Parathyroid adenoma (tissue), 2 donors: ENCODE data around the gene ARHGAP23.
"Not testable (repeated sequence)": the region's sequence is repeated elsewhere in the genome, so short reads cannot be mapped to it uniquely, and the experiment has no call there.

Experiments
- H2AFZ ChIP-seq: fragments of 300-600 bp; sonication (generic); one replicate; pipeline ENCODE4 v1.7.0; 2017; ENCODE audit warnings: antibody characterized with exemption, mild to moderate bottlenecking
- H3K27ac ChIP-seq: fragments of 300-600 bp; sonication (generic); one replicate; pipeline ENCODE4 v1.7.0; 2017
- H3K27me3 ChIP-seq: fragments of 300-600 bp; sonication (generic); one replicate; pipeline ENCODE4 v1.7.0; 2017; ENCODE audit warnings: low read length; ENCODE audit not compliant: control insufficient read depth, insufficient read depth
- H3K36me3 ChIP-seq: fragments of 300-600 bp; sonication (generic); one replicate; pipeline ENCODE4 v1.7.0; 2017; ENCODE audit warnings: low read length; ENCODE audit not compliant: control insufficient read depth, insufficient read depth
- H3K4me1 ChIP-seq: fragments of 300-600 bp; sonication (generic); one replicate; pipeline ENCODE4 v1.7.0; 2017; ENCODE audit warnings: control low read depth
- H3K4me2 ChIP-seq: fragments of 300-600 bp; sonication (generic); one replicate; pipeline ENCODE4 v1.7.0; 2017; ENCODE audit warnings: low read length
- H3K4me3 ChIP-seq: fragments of 300-600 bp; sonication (generic); one replicate; pipeline ENCODE4 v1.7.0; 2017; ENCODE audit warnings: low read depth, low read length
- H3K79me2 ChIP-seq: fragments of 300-600 bp; sonication (generic); one replicate; pipeline ENCODE4 v1.7.0; 2017; ENCODE audit warnings: control low read depth
- H3K9ac ChIP-seq: fragments of 300-600 bp; sonication (generic); one replicate; pipeline ENCODE4 v1.7.0; 2017; ENCODE audit warnings: mild to moderate bottlenecking
- H3K9me3 ChIP-seq: fragments of 300-600 bp; sonication (generic); one replicate; pipeline ENCODE4 v1.7.0; 2017; ENCODE audit warnings: low read length; ENCODE audit not compliant: control insufficient read depth
- CTCF ChIP-seq: fragments of 300-600 bp; sonication (generic); IDR thresholded peaks from one replicate; pipeline ENCODE4 v1.7.0; 2017; ENCODE audit warnings: antibody characterized with exemption, mild to moderate bottlenecking
- donor health status: primary hyperparathyroidism.

Gene ARHGAP23

GRCh38 chr17:38434178-38434665 is 6.0 kb downstream of the ARHGAP23 start:
- Histone ChIP-seq H3K79me2 (no peaks in the 10 kb centered on the region), H3K9me3 (no peaks in the 10 kb centered on the region), H3K4me3 (no peak overlapping the region), H3K27me3 (no peaks in the 10 kb centered on the region), H3K27ac (no peak overlapping the region), H3K9ac (no peak overlapping the region), H3K4me1 (no peaks in the 10 kb centered on the region), H2AFZ (no peak overlapping the region), H3K4me2 (no peak overlapping the region), H3K36me3 (no peaks in the 10 kb centered on the region)
- TF ChIP-seq CTCF: no peak

GRCh38 chr17:38435795-38436194 is 7.5 kb downstream of the ARHGAP23 start:
- H2AFZ ChIP-seq: no peak overlapping the region
- no peaks in the 10 kb centered on the region for H3K27me3 ChIP-seq
- no peak overlapping the region for H3K9ac ChIP-seq
- H3K4me3 ChIP-seq: no peak overlapping the region
- H3K36me3 ChIP-seq: no peaks in the 10 kb centered on the region
- TF ChIP-seq CTCF: no peak
- H3K79me2 ChIP-seq: no peaks in the 10 kb centered on the region
- H3K9me3 ChIP-seq: no peaks in the 10 kb centered on the region
- H3K27ac ChIP-seq: no peak overlapping the region
- H3K4me2 ChIP-seq: no peak overlapping the region
- H3K4me1 ChIP-seq: no peaks in the 10 kb centered on the region

- H3K36me3 ChIP-seq: no peaks in the 10 kb centered on the region
- peaks cover under 1% of the 10 kb centered on the region for H3K79me2 ChIP-seq
- H3K4me3 ChIP-seq: no peak overlapping the region
- no peak overlapping the region for H3K27ac ChIP-seq
- no peak for TF ChIP-seq CTCF
- H3K27me3 ChIP-seq: no peaks in the 10 kb centered on the region
- H3K9me3 ChIP-seq: no peaks in the 10 kb centered on the region
- H3K4me2 ChIP-seq: no peak overlapping the region
- no peaks in the 10 kb centered on the region for H3K4me1 ChIP-seq
- no peak overlapping the region for H3K9ac ChIP-seq
- no peak overlapping the region for H2AFZ ChIP-seq
These were observed 8.1 kb downstream of the ARHGAP23 start for GRCh38 chr17:38436386-38436785.

GRCh38 chr17:38437313-38437712 is 9.0 kb downstream of the ARHGAP23 start:
- H3K27ac ChIP-seq, H3K9ac ChIP-seq, H3K36me3 ChIP-seq, H3K9me3 ChIP-seq, H3K27me3 ChIP-seq, H2AFZ ChIP-seq, H3K4me2 ChIP-seq, H3K79me2 ChIP-seq, H3K4me3 ChIP-seq, H3K4me1 ChIP-seq: not testable (repeated sequence)

- Histone ChIP-seq H3K36me3 (no peaks in the 10 kb centered on the region), H2AFZ (no peak overlapping the region), H3K4me2 (no peak overlapping the region), H3K4me3 (no peak overlapping the region), H3K4me1 (peaks cover 3% of the 10 kb centered on the region), H3K9ac (no peak overlapping the region), H3K9me3 (no peaks in the 10 kb centered on the region), H3K79me2 (peaks cover 13% of the 10 kb centered on the region), H3K27me3 (no peaks in the 10 kb centered on the region), H3K27ac (no peak overlapping the region)
- TF ChIP-seq CTCF: no peak
These were observed 11.2 kb downstream of the ARHGAP23 start for GRCh38 chr17:38439436-38439835.
